ENCODE results near the gene PCP2.
"Not testable (repeated sequence)": the region's sequence is repeated elsewhere in the genome, so short reads cannot be mapped to it uniquely, and the experiment has no call there.

The PCP2 gene

GRCh38 chr19:7646426-7646700 lies 12.8 kb upstream of the PCP2 start:
- TF ChIP-seq POU6F1 (CRISPR knock-in tag; IDR thresholded peaks at IDR 0.05; ENCODE audit: borderline replicate concordance, low read depth) (no peak), ZNF70 (CRISPR knock-in tag; IDR thresholded peaks at IDR 0.05) (no peak), BACH2 (CRISPR knock-in tag; IDR thresholded peaks at IDR 0.05; ENCODE audit: borderline replicate concordance) (no peak), ZC3H10 (CRISPR knock-in tag; IDR thresholded peaks at IDR 0.05) (no peak), ESRRG (CRISPR knock-in tag; IDR thresholded peaks at IDR 0.05) (no peak)

GRCh38 chr19:7645656-7646425 lies 12.3 kb upstream of the PCP2 start:
- ATAC-seq = no peak
- TF ChIP-seq ESRRG (CRISPR knock-in tag; IDR thresholded peaks at IDR 0.05) (no peak), ZNF70 (CRISPR knock-in tag; IDR thresholded peaks at IDR 0.05) (no peak), CSRNP3 (CRISPR knock-in tag; IDR thresholded peaks at IDR 0.05) (no peak)

More at GRCh38 chr19:7646426-7646700, 12.8 kb upstream of the PCP2 start:
- no peak for ATAC-seq

GRCh38 chr19:7645163-7645562 lies 11.6 kb upstream of the PCP2 start:
- no peak for ATAC-seq

GRCh38 chr19:7644550-7644877 lies 11.0 kb upstream of the PCP2 start:
- ATAC-seq = no peak
- no peak for TF ChIP-seq ISL1 (CRISPR knock-in tag; IDR thresholded peaks at IDR 0.05)
- TF ChIP-seq POU6F1 (CRISPR knock-in tag; IDR thresholded peaks at IDR 0.05; ENCODE audit: borderline replicate concordance, low read depth) = no peak

More at GRCh38 chr19:7645163-7645562, 11.6 kb upstream of the PCP2 start:
- TF ChIP-seq GLIS3 (CRISPR knock-in tag; IDR thresholded peaks at IDR 0.05) (no peak), POU6F1 (CRISPR knock-in tag; IDR thresholded peaks at IDR 0.05; ENCODE audit: borderline replicate concordance, low read depth) (no peak), ESRRG (CRISPR knock-in tag; IDR thresholded peaks at IDR 0.05) (no peak), CREB5 (CRISPR knock-in tag; IDR thresholded peaks at IDR 0.05; ENCODE audit: low read depth) (no peak), ZFP3 (CRISPR knock-in tag; IDR thresholded peaks at IDR 0.05) (no peak), ZFP30 (CRISPR knock-in tag; IDR thresholded peaks at IDR 0.05) (no peak), ZNF70 (CRISPR knock-in tag; IDR thresholded peaks at IDR 0.05) (no peak), ZC3H10 (CRISPR knock-in tag; IDR thresholded peaks at IDR 0.05) (no peak)

GRCh38 chr19:7643629-7644549 lies 10.4 kb upstream of the PCP2 start:
- not testable (repeated sequence) for ATAC-seq

GRCh38 chr19:7643031-7643415 lies 9.5 kb upstream of the PCP2 start:
- ATAC-seq = no peak
- TF ChIP-seq ZC3H10 (CRISPR knock-in tag; IDR thresholded peaks at IDR 0.05) (no peak), ZFP30 (CRISPR knock-in tag; IDR thresholded peaks at IDR 0.05) (no peak), ZNF565 (CRISPR knock-in tag; conservative IDR thresholded peaks at IDR 0.05; ENCODE audit: low read depth) (no peak), RARB (CRISPR knock-in tag; IDR thresholded peaks at IDR 0.05) (no peak), TCF4 (CRISPR knock-in tag; IDR thresholded peaks at IDR 0.05; ENCODE audit: borderline replicate concordance) (no peak), ZNF70 (CRISPR knock-in tag; IDR thresholded peaks at IDR 0.05) (no peak), TSHZ2 (CRISPR knock-in tag; IDR thresholded peaks at IDR 0.05) (no peak), ZNF8 (CRISPR knock-in tag; IDR thresholded peaks at IDR 0.05) (no peak), TOX (CRISPR knock-in tag; IDR thresholded peaks at IDR 0.05; ENCODE audit: borderline replicate concordance) (no peak)
